WTC11 (cell line): Measurements from ENCODE around the gene AGTRAP. TPM values are rescaled to one million over a fixed set of nuclear protein-coding genes. Genes with fewer than 3 reads are reported as not detected.
A peak's percentile ranks its signal among the peaks of the same experiment; 100 is the strongest.

Experiments
- ATAC-seq: fragments of 200-7000 bp; cut with Tn5 transposase; 2 replicates; pipeline ENCODE4 v1.10.0; 2021; ENCODE audit warnings: mild to moderate bottlenecking, moderate library complexity
- CTCF ChIA-PET: fragments of 300-600 bp; sonication (Branson Sonifier 250); formaldehyde crosslinking; loops from one replicate; lab custom pipeline; 2021; ENCODE audit warnings: antibody characterized with exemption; lab: Charles Lee
- POLR2A ChIA-PET: fragments of 350-600 bp; sonication (Branson Sonifier 250); formaldehyde crosslinking; loops from one replicate; lab custom pipeline; 2021; ENCODE audit warnings: antibody characterized with exemption; lab: Charles Lee
- DNase-seq: peaks from one replicate; pipeline ENCODE4 v3.0.0; 2021; ENCODE audit warnings: low spot score
- H3K27ac Mint-ChIP-seq: 2 replicates; pipeline ENCODE4 v1.8.0; 2021; ENCODE audit warnings: mixed read lengths
- H3K27me3 Mint-ChIP-seq: 2 replicates; pipeline ENCODE4 v1.8.0; 2021; ENCODE audit warnings: low read depth, mild to moderate bottlenecking, moderate library complexity, mixed read lengths
- H3K36me3 Mint-ChIP-seq: 2 replicates; pipeline ENCODE4 v1.8.0; 2021; ENCODE audit warnings: mixed read lengths
- H3K4me1 Mint-ChIP-seq: 2 replicates; pipeline ENCODE4 v1.8.0; 2022; ENCODE audit warnings: mixed read lengths
- H3K4me3 Mint-ChIP-seq: 2 replicates; pipeline ENCODE4 v1.8.0; 2021; ENCODE audit warnings: mild to moderate bottlenecking, moderate library complexity, mixed read lengths
- H3K9me3 Mint-ChIP-seq: 2 replicates; pipeline ENCODE4 v1.8.0; 2021; ENCODE audit warnings: mixed read lengths
- FOXK1 ChIP-seq: sonication (generic); formaldehyde crosslinking; IDR thresholded peaks from 2 replicates; pipeline ENCODE4 v1.8.0; 2022; ENCODE audit warnings: mild to moderate bottlenecking, moderate library complexity, missing genetic modification reagents
- FOXP4 ChIP-seq: sonication (generic); formaldehyde crosslinking; IDR thresholded peaks from 2 replicates; pipeline ENCODE4 v1.8.0; 2022; ENCODE audit warnings: mild to moderate bottlenecking, missing genetic modification reagents
- GTF2I ChIP-seq: fragments of 250-450 bp; sonication (Bioruptor Pico); conservative IDR thresholded peaks from 2 replicates; pipeline ENCODE4 v1.4.0; 2021; ENCODE audit warnings: mild to moderate bottlenecking
- RORB ChIP-seq: fragments of 250-450 bp; sonication (Bioruptor Pico); IDR thresholded peaks from 2 replicates; pipeline ENCODE4 v1.9.0; 2021; ENCODE audit warnings: mild to moderate bottlenecking
- SP1 ChIP-seq: sonication (generic); formaldehyde crosslinking; conservative IDR thresholded peaks from 2 replicates; pipeline ENCODE4 v1.8.1; 2022; ENCODE audit warnings: missing genetic modification reagents
- TCF7 ChIP-seq: sonication (generic); formaldehyde crosslinking; IDR thresholded peaks from 2 replicates; pipeline ENCODE4 v1.8.0; 2022; ENCODE audit warnings: mild to moderate bottlenecking, low read depth, missing genetic modification reagents, moderate library complexity
- TEAD1 ChIP-seq: sonication (generic); formaldehyde crosslinking; IDR thresholded peaks from 2 replicates; pipeline ENCODE4 v1.8.0; 2022; ENCODE audit warnings: mild to moderate bottlenecking, missing genetic modification reagents
- ZBTB43 ChIP-seq: sonication (generic); formaldehyde crosslinking; IDR thresholded peaks from 2 replicates; pipeline ENCODE4 v1.8.1; 2023; ENCODE audit warnings: mild to moderate bottlenecking, missing genetic modification reagents
- ZMAT4 ChIP-seq: fragments of 250-450 bp; sonication (Bioruptor Pico); IDR thresholded peaks from 2 replicates; pipeline ENCODE4 v1.9.0; 2021; ENCODE audit warnings: mild to moderate bottlenecking
- ZNF138 ChIP-seq: sonication (generic); formaldehyde crosslinking; conservative IDR thresholded peaks from 2 replicates; pipeline ENCODE4 v1.8.1; 2022; ENCODE audit warnings: mild to moderate bottlenecking, moderate library complexity, missing genetic modification reagents
- ZNF219 ChIP-seq: sonication (generic); formaldehyde crosslinking; IDR thresholded peaks from 2 replicates; pipeline ENCODE4 v1.8.0; 2023; ENCODE audit warnings: missing genetic modification reagents, mild to moderate bottlenecking, borderline replicate concordance
- ZNF263 ChIP-seq: sonication (generic); formaldehyde crosslinking; IDR thresholded peaks from 2 replicates; pipeline ENCODE4 v1.8.1; 2022; ENCODE audit warnings: low read depth, mild to moderate bottlenecking, moderate library complexity, missing genetic modification reagents
- ZNF281 ChIP-seq: sonication (generic); formaldehyde crosslinking; IDR thresholded peaks from 2 replicates; pipeline ENCODE4 v1.8.0; 2023; ENCODE audit warnings: mild to moderate bottlenecking, missing genetic modification reagents
- ZNF512 ChIP-seq: sonication (generic); formaldehyde crosslinking; IDR thresholded peaks from 2 replicates; pipeline ENCODE4 v1.8.1; 2022; ENCODE audit warnings: missing genetic modification reagents, borderline replicate concordance
- ZNF532 ChIP-seq: fragments of 250-450 bp; sonication (Bioruptor Pico); IDR thresholded peaks from 2 replicates; pipeline ENCODE4 v1.9.0; 2021; ENCODE audit warnings: mild to moderate bottlenecking, borderline replicate concordance
- total RNA-seq: library from RNA; stranded (reverse); gene quantifications from 3 replicates; pipeline ENCODE4 v1.2.3, GENCODE V29; 2021

The AGTRAP gene
- total RNA-seq, 1 experiment from 2014 or later: 81.6 TPM

- H3K4me1 Mint-ChIP-seq: peaks cover 3% of the 10 kb centered on the region; the same call in 1 of the 2 replicates
- DNase-seq: no peak
- ATAC-seq: peak; percentile 49
- H3K27me3 Mint-ChIP-seq: no peaks in the 10 kb centered on the region
- no peak overlapping the region for H3K4me3 Mint-ChIP-seq
- no peaks in the 10 kb centered on the region for H3K9me3 Mint-ChIP-seq
- CTCF ChIA-PET: interaction anchor here (1.0 to 2.3 kb wide), 6 partner anchors 8 to 122 kb away, joined by 3 to 12 read pairs (median 4); partner anchors contain the start of gene FBXO6
- no peaks in the 10 kb centered on the region for H3K36me3 Mint-ChIP-seq
- POLR2A ChIA-PET: interaction anchor here (0.5 kb wide), 1 partner anchor 128 kb away, joined by 9 read pairs; no protein-coding TSS in a partner anchor
- TF ChIP-seq FOXK1 (CRISPR knock-in tag): no peak
- no peak for TF ChIP-seq RORB (CRISPR knock-in tag)
- TF ChIP-seq ZNF532 (CRISPR knock-in tag): no peak
- H3K27ac Mint-ChIP-seq: no peak overlapping the region
Observed at GRCh38 chr1:11772458-11772857, 36.5 kb downstream of the AGTRAP start.

GRCh38 chr1:11774753-11775152 is 38.8 kb downstream of the AGTRAP start:
- H3K36me3 Mint-ChIP-seq: no peaks in the 10 kb centered on the region
- CTCF ChIA-PET: interaction anchor here (0.8 to 1.4 kb wide), 3 partner anchors 11 to 26 kb away, joined by 3 to 12 read pairs (median 4); no protein-coding TSS in a partner anchor
- no peak for TF ChIP-seq ZNF512
- TF ChIP-seq GTF2I (CRISPR knock-in tag): no peak
- no peak for TF ChIP-seq ZNF263 (CRISPR knock-in tag)
- TF ChIP-seq ZNF219 (CRISPR knock-in tag): no peak
- TF ChIP-seq ZMAT4 (CRISPR knock-in tag): no peak
- TF ChIP-seq ZBTB43 (CRISPR knock-in tag): no peak
- no peak for TF ChIP-seq TEAD1 (CRISPR knock-in tag)
- no peak for TF ChIP-seq RORB (CRISPR knock-in tag)
- no peak for TF ChIP-seq ZNF138 (CRISPR knock-in tag)
- TF ChIP-seq TCF7: no peak
- no peak for TF ChIP-seq ZNF532 (CRISPR knock-in tag)
- no peak for TF ChIP-seq ZNF281 (CRISPR knock-in tag)
- TF ChIP-seq SP1 (CRISPR knock-in tag): no peak
- no peak for TF ChIP-seq FOXP4 (CRISPR knock-in tag)
- DNase-seq: no peak
- no peak for ATAC-seq
- POLR2A ChIA-PET: no interaction called here
- no peak overlapping the region for H3K27ac Mint-ChIP-seq
- no peaks in the 10 kb centered on the region for H3K27me3 Mint-ChIP-seq
- H3K4me1 Mint-ChIP-seq: peaks cover 3% of the 10 kb centered on the region; the same call in 1 of the 2 replicates
- H3K4me3 Mint-ChIP-seq: no peak overlapping the region
- H3K9me3 Mint-ChIP-seq: no peaks in the 10 kb centered on the region
